Measurements from ENCODE around the gene RER1.

The RER1 gene

DNA sequence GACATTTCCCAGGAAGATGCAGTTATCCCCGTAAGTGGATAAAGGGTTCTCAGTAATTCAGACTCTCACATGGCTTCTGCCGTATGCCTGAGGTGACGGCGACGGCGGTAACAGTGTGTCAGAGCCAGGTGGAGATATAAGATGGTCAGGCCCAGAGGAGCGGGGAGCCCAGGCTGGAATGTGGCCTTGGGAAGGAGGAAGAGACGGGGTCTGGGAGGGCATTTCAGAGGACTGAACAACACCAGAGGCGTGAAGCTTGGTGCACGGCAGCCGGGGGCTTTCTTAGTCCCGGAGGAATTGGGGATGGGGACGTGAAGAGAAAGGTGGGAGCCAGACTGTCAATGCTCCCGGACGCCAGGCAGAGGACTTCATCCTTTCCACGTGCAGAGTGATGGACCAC lies 1.0 kb downstream of the RER1 start:
- no peak for DNase-seq

DNA sequence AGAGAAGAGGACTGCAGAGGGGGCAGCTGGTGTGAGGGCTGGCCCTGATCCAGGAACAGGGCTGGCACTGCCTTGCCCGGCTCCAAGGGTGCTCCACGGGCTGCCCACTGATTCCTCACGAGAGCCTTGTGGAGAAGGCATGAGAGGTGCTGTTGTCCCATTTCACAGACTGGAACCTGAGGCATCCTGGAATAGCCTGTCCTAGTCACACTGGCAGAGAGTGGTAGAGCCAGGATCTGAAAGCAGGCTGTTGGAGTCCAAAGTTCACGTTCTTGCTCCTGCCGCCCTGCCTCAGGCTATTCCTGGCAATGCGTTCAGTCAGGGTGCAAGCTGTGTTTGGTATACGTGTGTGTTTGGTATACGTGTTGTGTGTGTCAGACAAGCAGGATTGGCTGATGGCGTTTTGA lies 1.8 kb downstream of the RER1 start:
- no peak for DNase-seq

DNA sequence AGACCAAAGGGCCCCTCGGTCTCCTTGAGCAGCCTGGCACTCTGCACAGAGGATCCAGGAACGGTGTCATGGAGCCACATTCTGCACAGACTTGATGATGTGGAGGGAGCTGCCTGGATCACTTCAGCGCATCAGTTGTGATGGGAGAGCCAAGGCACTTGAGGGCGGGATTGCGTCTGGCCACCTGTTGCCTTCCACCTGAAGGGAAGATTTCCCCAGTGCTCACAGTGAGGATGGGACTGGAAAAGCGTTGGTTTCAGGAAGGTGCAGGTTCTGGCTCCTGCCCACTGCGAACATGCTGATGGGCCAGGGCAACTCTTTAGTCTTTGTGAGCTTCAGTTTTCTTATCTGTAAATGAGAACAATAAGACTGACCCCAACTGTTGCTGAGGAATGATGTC lies 2.6 kb downstream of the RER1 start:
- DNase-seq = no peak

DNA sequence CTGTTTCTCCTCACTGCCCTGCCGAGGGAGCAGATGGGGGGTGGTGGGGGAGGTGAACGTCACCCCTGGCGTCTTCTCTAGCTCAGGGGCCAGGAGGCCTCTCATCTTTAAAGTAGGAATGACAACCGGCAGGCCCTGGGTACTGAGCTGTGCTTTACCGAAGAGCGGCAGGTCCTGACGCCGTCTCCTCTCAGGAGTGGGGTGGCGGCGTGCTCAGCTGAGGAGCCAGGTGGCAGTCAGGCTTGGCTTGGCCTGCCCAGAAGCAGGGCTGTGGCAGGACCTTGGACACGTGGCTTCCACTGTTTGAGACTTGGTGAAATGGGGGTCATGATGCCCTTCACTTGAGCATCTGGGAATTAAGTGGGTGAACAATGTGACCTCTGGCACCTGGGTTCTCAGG lies 3.1 kb downstream of the RER1 start:
- DNase-seq = no peak

DNA sequence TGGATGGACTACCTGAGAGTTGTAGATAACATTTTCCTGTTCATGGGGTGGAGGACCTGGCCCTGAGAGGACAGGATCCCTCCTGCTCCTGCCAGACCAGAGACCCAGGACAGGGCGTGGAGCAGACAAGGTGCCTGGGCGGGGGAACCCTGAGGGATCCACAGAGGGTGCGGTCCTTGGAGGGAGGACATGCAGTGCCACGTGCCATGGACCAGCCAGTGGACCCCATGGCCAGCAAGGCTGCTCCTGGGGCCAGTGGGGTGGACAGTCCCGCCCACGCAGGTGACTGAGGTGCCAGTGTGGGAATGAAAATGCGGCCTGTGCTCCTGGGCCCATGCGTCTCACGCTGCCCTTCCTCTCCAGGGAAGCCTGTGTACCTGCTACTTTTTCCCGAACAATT lies 3.6 kb downstream of the RER1 start:
- DNase-seq = no peak

DNA sequence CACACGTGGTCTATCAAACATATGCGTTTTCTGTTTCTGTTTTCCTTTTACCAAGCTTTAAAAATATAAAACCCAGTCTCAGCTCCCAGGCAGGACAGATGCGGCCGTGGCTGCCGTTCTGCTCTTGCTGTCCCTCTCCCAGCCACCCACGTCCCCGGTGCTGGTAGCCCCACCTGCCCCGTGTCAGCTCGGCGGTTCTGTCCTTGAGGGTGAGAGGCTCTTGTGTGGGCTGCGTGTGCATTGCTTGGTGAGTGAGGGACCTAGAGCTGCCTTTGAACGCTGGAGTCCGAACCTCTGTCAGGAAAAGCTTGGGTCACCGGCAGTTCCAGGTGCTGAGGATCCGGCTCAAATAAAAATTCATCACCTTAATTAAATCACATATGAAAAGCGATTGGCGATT lies 4.4 kb downstream of the RER1 start:
- DNase-seq = no peak

DNA sequence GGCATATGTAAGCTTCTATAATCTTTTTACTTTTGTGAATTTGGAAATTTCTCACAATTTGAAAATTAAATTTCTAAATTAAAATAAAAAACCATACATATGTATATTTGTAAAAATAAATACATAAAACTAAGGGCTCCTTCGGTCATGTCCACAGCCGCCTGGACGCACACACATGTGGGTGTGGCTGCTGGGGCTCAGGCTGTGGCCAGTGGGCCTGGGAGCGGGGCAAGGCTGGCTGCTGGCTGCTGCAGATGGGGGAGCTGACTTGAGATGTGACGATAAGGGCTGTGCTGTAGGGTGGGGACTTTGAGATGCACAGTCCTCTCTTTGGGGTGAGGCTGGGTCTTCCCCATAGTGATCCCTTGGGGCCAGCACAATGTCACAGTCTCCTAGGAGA lies 4.8 kb downstream of the RER1 start:
- no peak for DNase-seq

DNA sequence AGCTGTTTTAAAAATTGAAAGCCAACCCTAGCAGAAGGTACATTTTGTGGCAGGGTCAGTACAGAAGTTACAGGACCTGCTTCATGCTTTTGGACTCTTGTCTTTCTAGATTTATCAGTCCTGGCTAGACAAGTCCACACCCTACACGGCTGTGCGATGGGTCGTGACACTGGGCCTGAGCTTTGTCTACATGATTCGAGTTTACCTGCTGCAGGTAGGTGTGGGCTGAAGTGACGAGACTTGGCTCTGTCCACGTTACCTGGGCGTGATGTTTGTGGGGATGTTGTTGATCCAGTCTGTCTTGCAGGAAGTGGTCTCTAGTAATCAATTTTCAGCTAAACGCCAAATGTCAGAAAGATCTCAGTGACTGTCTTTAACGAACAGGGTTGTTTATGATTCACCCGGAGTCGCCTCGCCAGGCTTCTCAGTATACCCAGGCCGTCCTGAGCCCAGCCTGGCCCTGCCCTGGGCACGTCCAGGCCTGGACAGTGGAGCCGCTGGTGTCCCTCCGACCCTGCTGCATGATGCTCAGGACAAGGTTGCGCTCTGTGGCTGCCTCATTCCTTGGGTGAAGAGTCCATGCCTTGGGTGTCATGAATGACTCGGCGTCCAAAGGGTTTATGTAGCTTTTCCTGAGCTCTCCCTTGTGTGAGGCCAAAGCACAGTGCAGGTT lies 5.5 kb downstream of the RER1 start:
- DNase-seq = no peak

DNA sequence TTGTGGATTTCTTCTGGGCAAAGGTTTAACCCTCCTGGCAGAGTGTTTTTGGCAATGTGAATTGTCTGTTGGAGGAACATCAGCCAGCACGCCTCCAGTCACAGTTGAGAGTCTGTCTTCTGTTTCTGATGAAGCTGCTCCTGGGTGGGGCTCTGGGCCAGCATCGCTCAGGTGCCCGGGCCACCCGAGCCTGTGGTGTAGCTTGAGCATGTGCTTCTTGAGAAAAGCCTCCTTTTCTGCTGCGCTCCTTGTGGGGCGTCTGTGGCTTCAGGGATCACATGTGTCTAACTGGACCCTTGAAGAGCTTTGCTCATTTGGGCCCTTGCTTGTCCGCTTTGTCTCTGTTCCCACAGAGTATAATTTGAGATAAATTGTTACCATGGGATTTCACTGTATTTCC lies 7.2 kb downstream of the RER1 start:
- no peak for DNase-seq

DNA sequence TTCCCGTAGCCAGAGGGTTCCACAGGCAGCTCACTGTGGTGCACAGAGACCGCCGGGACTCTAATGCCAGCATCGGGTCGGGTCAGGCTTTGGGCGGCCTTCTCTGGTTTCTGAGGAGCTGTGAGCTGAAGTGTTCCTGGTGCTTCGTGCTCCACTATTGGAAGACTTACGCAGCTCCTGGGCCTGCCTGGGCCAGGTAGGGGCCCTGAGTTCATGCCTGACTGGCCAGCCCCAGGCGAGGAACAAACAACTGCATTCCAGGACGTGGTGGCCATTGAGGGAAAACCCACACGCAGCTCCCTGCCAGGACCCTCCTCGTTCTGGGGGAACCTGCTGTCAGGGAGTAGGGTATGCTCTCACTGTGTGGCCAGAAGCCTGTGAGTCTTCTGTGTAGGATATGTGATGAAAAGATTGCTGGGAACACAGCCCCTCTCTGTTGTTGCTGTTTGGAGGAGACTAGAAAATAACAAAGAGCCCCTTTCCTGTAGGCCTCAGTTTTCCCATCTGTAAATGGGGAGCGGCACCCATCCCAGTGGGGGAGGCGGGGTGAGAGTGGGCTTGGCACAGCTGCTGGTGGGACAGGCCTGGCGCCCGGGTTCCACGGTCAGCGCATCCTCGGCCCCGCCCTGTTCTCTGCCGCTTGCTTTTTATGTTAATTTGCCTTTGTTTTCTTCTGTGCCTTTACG lies 8.4 kb downstream of the RER1 start:
- DNase-seq = no peak

DNA sequence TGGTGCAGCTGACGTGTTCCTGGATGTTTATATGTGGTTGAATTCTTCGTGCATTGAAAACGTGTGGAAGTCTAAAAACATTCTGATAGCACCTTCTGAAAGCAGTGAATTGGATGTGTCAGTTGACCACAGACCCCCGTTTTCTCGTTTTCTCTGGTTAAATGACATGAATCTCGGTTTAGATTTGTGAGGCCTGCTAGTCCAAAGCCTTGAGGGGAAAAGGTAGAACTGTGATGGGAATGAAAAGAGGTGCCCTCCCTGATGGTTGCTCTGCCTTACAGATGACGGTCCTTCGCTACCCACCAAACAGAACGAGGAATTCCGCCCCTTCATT lies 8.9 kb downstream of the RER1 start:
- no peak for DNase-seq

DNA sequence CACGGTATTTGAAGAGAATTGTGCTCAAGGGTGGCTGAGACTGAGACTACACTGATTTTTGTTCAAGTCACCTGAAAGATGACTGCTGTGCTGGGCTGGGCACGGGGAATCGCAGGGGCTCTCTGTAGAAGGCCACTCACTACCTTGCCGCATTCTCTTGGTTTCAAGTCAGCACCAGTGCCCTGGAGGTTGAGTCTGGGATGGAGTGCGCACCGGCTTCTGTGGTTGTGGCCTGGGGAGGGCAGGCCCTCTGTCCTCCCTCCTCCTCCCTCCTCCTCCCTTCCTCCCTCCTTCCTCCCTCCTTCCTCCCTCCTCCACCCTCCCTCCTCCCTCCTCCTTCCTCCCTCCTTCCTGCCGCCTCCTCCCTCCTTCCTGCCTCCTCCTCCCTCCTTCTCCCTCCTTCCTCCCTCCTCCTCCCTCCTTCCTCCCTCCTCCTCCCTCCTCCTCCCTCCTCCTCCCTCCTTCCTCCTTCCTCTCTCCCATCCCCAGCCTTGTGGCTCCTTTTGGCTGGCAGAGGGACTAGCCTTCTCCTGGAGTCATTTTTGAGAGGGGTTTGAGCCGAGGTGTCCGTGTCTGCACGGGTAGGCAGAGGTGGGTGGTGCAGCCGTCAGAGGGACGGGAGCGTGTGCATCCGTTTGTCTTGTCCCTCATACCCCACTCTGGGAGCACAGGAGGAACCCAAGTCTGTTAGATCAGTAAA lies 9.5 kb downstream of the RER1 start:
- no peak for DNase-seq

DNA sequence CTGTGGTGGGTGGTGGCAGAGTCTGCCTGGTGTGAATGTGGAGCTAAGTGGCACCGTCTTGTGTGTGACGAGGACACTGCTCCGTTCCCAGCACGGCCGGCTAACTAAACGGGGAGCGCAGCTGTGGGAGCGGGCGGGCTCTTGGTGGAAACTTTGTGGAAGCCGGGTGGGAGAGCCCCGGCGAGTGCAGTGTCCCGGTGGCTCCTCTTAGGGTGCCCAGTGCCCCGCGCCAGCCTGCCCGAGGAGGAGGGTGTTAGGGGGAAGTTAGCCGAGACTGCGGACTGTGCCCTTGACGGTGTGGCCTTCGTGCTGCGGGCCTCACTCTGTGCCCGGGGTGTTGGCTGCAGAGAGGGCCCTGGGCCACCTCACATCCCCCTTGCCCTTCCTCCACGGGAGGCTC lies 10.8 kb downstream of the RER1 start:
- DNase-seq = no peak

DNA sequence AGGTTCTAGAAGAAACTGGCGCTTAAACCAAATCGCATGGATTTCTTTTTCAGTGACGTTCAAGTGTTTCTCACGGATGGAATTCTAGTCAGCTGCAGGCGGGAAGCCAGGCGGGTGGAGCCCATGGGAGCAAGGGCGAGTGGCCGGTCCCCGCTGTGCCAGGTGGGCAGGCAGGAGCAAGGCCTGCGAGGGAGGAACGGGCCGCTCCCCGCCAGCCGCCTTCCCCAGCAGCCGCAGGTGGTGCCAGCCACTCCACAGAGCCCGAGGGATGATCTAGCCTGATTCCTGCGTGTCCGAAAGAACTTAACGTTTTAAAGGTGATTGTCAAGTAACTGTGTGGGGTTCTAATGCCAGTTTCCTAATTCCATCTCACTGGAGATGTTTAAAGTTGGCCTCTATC lies 11.6 kb downstream of the RER1 start:
- no peak for DNase-seq

DNA sequence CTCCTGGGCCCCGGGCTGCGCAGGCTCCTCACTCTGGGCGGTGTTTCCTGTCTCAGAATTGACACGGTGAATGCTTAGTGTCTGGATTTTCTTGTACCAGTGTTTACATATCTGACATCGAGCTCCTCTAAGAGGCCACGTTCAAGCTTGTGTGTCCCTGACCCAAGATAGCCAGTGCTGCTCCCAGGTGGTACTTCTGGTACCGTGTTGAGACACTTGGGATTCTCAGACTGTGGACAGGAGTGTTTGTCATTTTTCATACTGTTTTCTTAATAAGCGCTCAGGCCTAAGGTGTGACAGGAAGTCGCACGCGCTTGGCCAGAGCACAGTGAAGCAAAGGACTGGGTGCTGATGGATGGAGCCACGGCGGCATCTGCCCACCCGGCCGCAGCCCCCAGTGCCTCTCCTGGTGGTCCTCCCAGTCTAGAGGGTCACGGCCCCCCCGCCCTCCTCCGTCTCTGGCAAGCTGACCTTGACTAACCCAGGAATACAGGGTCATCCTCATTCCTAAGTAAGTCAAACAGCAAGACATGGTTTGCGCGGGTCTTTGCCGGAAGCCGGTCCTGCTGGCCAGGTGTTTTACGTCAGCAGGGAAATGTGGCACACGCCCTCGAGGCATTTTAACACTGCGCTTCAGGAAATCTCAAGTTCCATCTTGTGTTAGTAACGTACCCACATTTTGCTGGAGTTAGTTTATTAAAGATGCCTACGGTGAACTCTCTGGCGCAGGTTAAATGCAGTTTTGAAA lies 12.7 kb downstream of the RER1 start:
- DNase-seq = no peak

DNA sequence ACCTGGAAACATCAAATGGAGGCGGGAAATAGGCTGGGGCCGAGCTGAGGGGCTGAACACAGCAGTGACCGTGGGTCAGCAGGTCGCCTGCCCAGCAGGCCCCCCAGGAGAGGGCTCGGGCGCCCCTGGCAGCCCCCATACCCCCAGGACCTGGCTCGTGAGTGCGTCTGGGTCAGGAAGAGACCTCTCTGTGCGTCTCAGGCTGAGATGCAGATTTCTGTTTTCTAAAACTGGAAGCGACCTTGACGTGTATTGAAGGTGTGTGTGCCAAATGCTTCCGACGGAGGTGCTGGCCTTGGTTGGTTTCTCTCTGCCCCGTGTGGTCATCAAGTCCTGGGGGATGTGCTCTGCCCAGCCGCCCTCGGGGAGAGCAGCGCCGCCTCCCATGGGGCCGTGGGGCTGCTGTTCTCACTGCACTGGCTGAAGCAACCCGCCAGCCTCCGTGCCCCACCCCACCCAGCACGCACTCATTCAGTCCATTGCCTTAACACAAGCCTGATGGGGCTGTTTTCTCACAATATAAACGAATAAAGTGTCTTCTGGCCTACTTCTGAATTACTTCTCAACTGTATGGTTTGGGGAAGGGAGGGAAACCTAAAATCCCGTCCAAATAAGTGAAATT lies 13.4 kb downstream of the RER1 start:
- DNase-seq = no peak

DNA sequence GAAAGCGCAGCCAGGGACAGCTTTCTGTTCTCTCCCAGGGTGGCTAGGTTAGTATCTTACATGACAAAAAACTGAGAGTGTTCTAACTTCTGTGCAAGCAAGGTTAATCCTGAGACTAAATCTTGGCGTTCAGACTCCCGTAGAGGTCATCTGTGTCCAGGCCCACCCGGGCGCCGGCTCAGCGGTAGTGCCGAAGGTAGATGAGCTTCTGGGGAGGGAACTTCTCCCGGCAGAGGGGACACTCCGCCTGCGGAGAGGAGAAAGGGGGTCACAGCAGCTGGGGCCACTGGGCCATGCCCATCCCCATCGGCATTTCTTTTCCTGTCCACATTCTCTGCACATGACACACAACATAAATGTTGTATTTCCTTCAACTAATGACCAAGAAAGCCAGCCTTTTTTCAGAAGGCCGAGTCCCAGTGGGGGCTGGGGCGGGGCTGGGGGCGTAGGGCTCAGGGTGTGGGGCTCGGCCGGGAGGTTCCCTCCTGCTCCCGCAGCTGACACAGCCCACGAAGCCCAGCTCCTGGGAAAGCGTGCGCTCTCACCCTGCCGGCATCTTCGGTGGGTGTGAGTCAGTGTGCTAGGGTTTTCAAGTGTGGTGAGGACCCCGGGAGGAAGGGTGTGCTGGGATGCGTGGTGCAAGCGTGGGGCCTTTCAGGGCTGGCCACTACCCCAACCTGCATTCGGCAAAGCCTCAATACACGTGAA lies 14.1 kb downstream of the RER1 start:
- DNase-seq = no peak

DNA sequence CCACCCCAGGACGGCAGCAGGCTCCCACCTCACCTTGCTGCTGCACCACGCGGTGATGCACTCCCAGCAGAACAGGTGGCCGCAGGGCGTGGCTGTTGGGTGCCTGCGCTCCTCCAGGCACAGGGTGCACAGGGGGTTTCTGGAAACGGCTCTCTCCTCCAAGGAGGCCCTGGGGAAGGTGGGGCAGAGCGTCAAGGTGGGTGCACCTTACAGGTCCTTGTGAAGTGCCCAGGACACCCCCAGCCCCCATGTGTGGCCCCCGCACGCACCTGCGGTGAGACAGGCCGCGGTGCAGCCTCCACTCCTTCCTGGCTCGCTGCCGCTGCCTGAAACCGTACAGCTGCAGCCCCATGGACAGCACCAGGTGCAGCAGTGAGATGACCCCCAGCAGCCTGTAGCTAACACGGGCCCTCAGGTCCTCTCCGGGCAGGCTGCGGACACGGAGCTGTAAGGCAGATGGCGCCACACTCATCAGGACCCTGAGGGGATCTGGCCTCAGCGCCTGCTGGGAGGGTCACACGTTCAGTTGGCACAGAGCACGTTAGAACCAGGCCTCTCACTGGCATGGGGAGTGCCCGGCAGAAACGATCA lies 14.9 kb downstream of the RER1 start:
- no peak for DNase-seq

DNA sequence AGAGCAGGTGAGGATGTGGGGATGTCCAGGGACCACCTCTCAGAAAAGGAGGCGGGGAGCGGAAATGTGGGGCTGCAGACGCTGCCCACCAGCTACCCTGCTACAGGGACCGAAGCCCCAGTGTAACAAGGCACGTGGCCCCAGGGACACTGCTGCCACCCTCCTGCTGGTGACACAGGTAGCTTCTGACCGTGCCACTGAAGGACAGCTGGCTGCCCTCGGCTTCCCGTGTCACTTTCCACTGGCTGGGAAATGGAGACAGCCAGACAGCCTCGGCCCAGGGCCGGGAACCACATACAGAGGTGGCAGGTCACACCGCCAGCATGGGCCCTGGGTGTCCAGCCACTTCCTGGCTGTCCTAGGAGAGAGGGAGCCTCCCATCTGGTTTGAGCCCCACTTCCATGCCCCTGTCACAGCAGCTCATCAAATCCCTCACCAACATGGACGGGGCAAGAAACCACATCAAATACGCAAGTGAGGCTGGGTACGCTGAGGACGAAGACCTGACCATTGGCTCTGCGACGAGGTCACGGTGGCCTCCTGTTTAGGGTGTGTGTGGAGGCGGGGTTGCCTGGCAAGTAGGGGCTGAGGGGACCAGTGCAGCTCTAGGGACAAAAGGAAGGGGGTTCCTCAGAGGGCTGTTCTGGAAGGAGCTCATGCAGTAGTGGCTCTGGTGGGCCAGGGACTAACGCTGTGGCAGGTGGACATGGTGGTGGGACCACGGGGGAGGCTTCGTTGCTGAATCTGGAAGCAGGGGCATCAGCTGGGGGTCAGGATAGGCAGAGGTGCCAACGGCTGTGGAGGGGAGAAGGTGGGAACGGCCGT lies 15.7 kb downstream of the RER1 start:
- DNase-seq = no peak

DNA sequence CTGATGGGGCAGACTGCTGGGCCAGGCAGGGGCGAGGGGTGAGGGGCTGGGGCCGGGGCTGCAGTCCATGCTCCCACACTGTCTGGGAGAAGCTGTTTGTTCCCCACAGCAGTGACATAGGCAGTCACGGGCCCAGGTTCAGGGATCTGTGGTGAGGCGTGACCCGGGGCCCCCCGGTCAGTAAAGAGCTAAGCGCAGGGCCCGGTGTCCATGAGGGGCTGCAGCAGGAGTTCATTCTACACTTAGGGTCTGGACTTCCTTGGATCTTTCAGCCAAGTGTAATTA lies 16.3 kb downstream of the RER1 start:
- no peak for DNase-seq

DNA sequence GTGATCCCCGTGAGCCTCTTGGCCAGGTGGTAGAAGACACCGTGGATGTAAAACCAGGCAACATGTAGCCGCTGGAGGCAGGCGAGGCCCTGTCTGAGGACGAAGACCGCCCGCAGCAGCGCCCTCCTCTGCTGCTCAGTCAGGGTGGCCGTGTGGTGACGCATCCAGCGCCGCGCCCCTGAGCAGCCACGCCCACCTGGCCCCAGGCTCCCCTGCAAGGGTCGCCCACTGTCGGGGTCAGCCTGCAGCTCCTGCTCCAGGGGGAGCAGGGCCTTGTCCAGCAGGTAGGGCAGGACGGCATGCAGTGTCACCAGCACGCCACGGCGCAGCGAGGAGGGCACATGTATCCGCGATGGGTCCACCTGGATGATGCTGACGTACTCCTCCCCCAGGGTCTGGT lies 16.8 kb downstream of the RER1 start:
- no peak for DNase-seq

DNA sequence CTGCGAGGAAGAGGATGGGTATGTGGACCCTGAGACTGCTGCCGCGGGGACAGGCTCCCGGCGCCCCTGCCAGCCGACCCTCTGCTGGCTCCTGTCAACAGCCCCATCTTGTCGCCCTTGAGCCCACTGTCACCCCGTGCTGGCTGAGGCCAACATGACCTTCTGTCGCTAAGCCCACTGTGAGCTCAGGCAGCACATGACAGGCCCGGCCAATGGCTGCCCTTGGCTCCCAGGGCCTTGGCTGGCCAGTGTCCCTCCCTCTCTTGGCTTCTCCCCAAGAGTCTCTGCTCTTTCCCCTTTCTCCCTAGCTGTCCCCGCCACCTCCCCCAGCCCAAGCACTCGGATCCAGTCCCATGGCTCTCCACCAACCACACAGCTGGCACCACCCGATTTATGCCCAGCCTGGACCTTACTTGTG lies 17.2 kb downstream of the RER1 start:
- DNase-seq = no peak
